Stimulated activated naive CD8-positive, alpha-beta T cell treated with anti-CD3 and anti-CD28 coated beads, Interleukin-15, Interleukin-2, amounts not matched to agents 100 U/mL and 50 U/mL, for 24 hours (primary cell): ENCODE data around the gene COL2A1.

Experiments
- ATAC-seq: fragments of 150-1000 bp; cut with Tn5 transposase; one replicate; pipeline ENCODE4 v1.10.0; 2021
- DNase-seq: peaks from one replicate; pipeline ENCODE4 v3.0.0; 2021

The COL2A1 gene

GRCh38 chr12:48012070-48012469 lies 7.8 kb upstream of the COL2A1 start:
- ATAC-seq (no peak), DNase-seq (no peak)

- ATAC-seq (no peak), DNase-seq (no peak)
Measured at GRCh38 chr12:48010366-48010970, 6.2 kb upstream of the COL2A1 start.

- DNase-seq: no peak
- ATAC-seq: no peak
Measured at GRCh38 chr12:48009471-48009870, 5.2 kb upstream of the COL2A1 start.

- DNase-seq: no peak
- ATAC-seq: no peak
Measured at GRCh38 chr12:48008950-48009349, 4.7 kb upstream of the COL2A1 start.

GRCh38 chr12:48008349-48008748 lies 4.1 kb upstream of the COL2A1 start:
- DNase-seq (no peak), ATAC-seq (no peak)

- DNase-seq: no peak
- ATAC-seq: no peak
Measured at GRCh38 chr12:48007206-48007605, 2.9 kb upstream of the COL2A1 start.

- ATAC-seq: no peak
- no peak for DNase-seq
Measured at GRCh38 chr12:48005750-48006021, 1.4 kb upstream of the COL2A1 start.

GRCh38 chr12:48005001-48005749 lies 899 bp upstream of the COL2A1 start:
- no peak for DNase-seq
- ATAC-seq: no peak

GRCh38 chr12:48003226-48004052 lies 837 bp downstream of the COL2A1 start:
- ATAC-seq (no peak), DNase-seq (no peak)

GRCh38 chr12:48002773-48003218 lies 1.5 kb downstream of the COL2A1 start:
- ATAC-seq (no peak), DNase-seq (no peak)

- ATAC-seq (no peak), DNase-seq (no peak)
Measured at GRCh38 chr12:48002414-48002730, 1.9 kb downstream of the COL2A1 start.

GRCh38 chr12:48001505-48002413 lies 2.5 kb downstream of the COL2A1 start:
- DNase-seq (no peak), ATAC-seq (no peak)

GRCh38 chr12:48000878-48001504 lies 3.3 kb downstream of the COL2A1 start:
- DNase-seq (no peak), ATAC-seq (peak; percentile 26)

GRCh38 chr12:47999816-48000215 lies 4.5 kb downstream of the COL2A1 start:
- no peak for DNase-seq
- no peak for ATAC-seq

- no peak for ATAC-seq
- no peak for DNase-seq
Measured at GRCh38 chr12:47997321-47997720, 7.0 kb downstream of the COL2A1 start.

- no peak for DNase-seq
- ATAC-seq: no peak
Measured at GRCh38 chr12:47995981-47996401, 8.3 kb downstream of the COL2A1 start.

- no peak for ATAC-seq
- DNase-seq: no peak
Measured at GRCh38 chr12:47993491-47993890, 10.8 kb downstream of the COL2A1 start.

- no peak for ATAC-seq
- no peak for DNase-seq
Measured at GRCh38 chr12:47992776-47993175, 11.5 kb downstream of the COL2A1 start.

GRCh38 chr12:47991106-47992061 lies 12.9 kb downstream of the COL2A1 start:
- no peak for DNase-seq

GRCh38 chr12:47990351-47991105 lies 13.7 kb downstream of the COL2A1 start:
- peak; percentile 62 for DNase-seq
- ATAC-seq: peak; percentile 92

More at GRCh38 chr12:47991106-47992061, 12.9 kb downstream of the COL2A1 start:
- no peak for ATAC-seq
